GM18519 (cell line): ENCODE results near the gene SRF.
"Not testable (repeated sequence)": the region's sequence is repeated elsewhere in the genome, so short reads cannot be mapped to it uniquely, and the experiment has no call there.

Experiments
- ATAC-seq: cut with Tn5 transposase; IDR thresholded peaks from one replicate; pipeline ENCODE4 v1.9.1; 2021; ENCODE audit warnings: mild to moderate bottlenecking, moderate library complexity; ENCODE audit not compliant: unreplicated experiment, low FRiP score

Gene SRF

GRCh38 chr6:43170931-43171706, at the start of gene SRF:
Gene SRF, plus strand, starts transcription at chr6:43171269. Its CDS starts 388 bp downstream, at chr6:43171657.
- peak; percentile 41 for ATAC-seq

DNA sequence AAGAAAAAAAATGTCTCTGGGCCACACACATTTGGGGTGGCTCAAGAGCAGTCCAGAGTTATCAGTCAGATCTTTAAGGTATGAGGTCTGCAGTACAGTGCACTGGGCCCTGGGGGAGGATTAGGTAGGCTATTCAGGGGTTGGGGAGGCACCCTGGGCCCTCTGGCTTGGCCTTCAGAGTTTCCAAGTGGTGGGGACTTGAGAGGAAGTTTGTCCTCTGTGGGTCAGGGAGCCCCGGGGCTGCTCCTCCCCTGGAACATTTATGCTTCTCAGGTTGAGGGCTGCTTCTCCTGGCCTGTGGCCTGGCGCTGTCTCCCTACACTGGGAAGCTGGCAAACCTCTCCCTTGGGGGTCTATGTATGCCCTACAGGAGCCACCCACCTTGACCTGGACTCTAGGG, 48.9 kb upstream of the SRF start:
- no peak for ATAC-seq

GRCh38 chr6:43123461-43124314, 47.4 kb upstream of the SRF start:
- no peak for ATAC-seq

DNA sequence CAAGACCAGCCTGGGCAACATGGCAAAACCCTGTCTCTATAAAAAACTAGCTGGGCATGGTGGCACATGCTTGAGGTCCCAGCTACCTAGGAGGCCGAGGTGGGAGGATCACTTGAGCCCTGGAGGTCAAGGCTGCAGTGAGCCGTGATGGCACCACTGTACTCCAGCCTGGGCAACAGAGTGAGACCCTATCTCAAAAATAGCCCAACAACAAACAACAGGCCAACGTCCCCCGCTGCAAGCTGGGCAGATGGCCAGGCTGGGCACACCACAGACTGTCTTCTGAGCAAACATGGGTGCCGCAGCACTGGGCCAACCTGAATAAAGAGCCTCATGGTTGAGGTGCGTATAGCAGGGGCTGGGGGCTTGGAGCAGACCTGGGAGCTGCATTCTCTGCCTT, 46.6 kb upstream of the SRF start:
- ATAC-seq: no peak

GRCh38 chr6:43125119-43125518, 46.0 kb upstream of the SRF start:
- ATAC-seq: no peak

- no peak for ATAC-seq
Measured at GRCh38 chr6:43125555-43125954, 45.5 kb upstream of the SRF start.

DNA sequence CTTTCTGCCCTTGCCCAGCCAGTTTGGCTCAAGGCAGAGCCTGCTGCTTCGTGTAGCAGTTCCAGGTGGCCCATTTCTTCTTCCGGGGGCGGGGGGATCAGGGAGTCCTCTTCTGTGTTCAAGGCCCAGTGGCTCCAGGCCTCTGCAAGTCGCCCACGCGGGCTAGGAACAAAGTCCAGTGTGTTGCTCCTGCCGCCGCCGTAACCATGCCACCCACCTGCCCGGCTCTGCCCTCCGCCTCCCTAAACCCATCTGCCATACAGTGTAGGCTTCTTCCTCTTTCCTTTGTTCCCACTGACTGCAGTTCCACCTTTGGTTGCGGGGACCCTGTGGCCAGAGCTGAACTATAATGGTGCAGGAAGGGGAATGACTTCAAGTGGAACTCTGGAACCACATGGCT, 43.9 kb upstream of the SRF start:
- ATAC-seq: no peak

DNA sequence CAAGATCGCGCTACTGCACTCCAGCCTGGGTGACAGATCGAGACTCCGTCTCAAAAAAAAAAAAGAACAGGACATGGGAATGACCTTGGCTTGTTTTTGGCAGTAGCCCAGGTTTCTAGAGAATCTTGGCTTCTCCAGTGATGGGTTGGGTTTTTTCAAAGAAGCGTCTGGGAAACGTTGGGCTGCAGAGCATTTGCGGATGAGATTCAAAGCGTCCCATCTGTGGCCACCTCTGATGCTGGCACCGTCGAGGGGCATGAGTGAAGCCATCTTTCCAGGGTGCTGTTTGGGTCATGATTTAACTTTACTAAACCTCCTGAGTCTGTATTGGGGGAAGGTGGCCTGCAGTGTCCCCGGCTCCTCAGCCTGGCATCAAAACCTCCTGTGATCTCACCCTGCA, 43.2 kb upstream of the SRF start:
- no peak for ATAC-seq

DNA sequence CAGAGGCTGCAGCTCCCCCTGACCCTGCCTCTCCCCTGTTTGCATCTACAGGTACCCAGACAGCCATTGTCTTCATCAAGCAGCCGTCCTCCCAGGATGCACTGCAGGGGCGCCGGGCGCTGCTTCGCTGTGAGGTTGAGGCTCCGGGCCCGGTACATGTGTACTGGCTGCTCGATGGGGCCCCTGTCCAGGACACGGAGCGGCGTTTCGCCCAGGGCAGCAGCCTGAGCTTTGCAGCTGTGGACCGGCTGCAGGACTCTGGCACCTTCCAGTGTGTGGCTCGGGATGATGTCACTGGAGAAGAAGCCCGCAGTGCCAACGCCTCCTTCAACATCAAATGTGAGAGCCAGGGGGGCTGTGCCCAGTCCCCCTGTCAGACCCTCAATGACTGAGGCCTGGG, 42.1 kb upstream of the SRF start:
- ATAC-seq: no peak

- no peak for ATAC-seq
Measured at GRCh38 chr6:43129434-43130194, 41.5 kb upstream of the SRF start.

- no peak for ATAC-seq
Measured at GRCh38 chr6:43130429-43130828, 40.6 kb upstream of the SRF start.

GRCh38 chr6:43131379-43131778, 39.7 kb upstream of the SRF start:
- ATAC-seq: not testable (repeated sequence)

DNA sequence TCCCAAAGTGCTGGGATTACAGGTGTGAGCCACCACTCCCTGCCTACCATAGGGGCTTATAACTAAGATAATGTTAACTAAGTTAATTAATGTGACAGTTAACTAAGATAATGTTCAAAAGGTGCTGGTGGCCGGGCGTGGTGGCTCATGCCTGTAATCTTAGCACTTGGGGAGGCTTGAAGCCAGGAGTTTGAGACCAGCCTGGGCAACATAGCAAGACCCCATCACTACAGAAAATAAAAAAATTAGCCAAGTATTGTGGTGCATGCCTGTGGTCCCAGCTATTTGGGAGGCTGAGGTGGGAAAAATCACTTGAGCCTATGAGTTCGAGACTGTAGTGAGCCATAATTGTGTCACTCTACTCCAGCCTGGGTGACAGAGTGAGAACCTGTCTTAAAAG, 32.8 kb upstream of the SRF start:
- ATAC-seq: no peak

DNA sequence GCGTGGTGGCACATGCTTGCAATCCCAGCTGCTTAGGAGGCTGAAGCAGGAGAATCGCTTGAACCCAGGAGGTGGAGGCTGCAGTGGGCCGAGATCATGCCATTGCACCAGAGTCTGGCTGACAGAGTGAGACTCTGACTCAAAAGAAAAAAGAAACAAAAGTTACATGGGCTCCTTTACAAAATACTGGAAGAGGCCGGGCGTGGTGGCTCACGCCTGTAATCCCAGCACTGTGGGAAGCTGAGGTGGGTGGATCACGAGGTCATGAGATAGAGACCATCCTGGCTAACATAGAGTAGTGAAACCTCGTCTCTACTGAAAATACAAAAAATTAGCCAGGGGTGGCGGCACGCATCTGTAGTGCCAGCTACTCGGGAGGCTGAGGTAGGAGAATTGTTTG, 31.1 kb upstream of the SRF start:
- ATAC-seq: not testable (repeated sequence)

DNA sequence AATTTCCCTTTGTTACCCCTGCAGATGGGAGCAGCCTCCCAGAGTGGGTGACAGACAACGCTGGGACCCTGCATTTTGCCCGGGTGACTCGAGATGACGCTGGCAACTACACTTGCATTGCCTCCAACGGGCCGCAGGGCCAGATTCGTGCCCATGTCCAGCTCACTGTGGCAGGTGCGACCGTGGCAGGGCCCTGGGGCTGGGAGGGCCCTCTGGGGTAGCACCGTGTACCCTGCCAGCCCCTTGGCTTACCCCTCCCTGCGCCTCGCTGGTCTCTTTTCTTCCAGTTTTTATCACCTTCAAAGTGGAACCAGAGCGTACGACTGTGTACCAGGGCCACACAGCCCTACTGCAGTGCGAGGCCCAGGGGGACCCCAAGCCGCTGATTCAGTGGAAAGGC, 29.4 kb upstream of the SRF start:
- ATAC-seq: no peak

GRCh38 chr6:43142101-43142500, 29.0 kb upstream of the SRF start:
- ATAC-seq: no peak

DNA sequence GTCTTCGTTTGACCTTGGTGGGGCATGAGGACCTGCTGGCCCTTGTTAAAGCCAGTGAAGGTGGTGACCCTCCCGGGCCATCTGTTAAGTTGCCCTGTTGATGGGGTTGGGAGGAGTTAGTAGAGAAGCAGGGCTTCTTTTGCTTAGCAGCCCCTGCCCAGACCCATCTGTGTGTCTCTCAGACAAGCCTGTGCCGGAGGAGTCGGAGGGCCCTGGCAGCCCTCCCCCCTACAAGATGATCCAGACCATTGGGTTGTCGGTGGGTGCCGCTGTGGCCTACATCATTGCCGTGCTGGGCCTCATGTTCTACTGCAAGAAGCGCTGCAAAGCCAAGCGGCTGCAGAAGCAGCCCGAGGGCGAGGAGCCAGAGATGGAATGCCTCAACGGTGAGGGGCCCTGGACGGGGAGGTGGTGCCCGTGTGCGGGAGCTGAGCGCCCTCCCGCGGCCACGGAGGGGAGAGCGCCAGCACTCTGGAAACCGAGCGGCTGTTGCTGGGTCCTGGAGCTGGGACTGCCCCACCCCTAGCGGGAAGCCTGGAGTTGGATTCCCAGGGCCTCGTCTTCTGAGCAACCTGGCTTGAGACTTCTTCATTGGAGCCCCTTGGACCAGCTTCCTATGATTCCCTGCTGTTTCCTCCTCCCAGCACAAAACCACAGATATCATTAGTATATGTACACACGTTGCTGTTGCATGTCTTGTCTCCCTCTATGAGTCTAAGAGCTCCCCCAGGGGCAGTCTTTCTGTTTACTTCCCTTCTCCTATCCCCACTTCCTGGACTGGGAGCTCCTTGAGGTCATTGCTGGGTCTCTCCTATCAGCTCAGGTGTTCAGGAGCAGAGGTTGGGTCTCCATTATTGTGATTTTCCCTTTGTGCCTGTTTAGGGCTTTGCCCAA, 27.6 kb upstream of the SRF start:
- ATAC-seq: no peak

GRCh38 chr6:43144879-43145278, 26.2 kb upstream of the SRF start:
- no peak for ATAC-seq

- ATAC-seq: no peak
Measured at GRCh38 chr6:43146261-43146660, 24.8 kb upstream of the SRF start.
